ENCODE data around the gene CCDC120. TPM values are rescaled to one million over a fixed set of nuclear protein-coding genes. Genes with fewer than 3 reads are reported as not detected.
A peak's percentile ranks its signal among the peaks of the same experiment; 100 is the strongest.

Gene CCDC120
- total RNA-seq, 1 donor from 2014 or later: 8.6 TPM

GRCh38 chrX:49079489-49080428, 21.0 kb downstream of the CCDC120 start, which contains the start of gene WDR45:
Gene WDR45 (minus strand): TSS chrX:49079887. CDS start chrX:49078095, 1,792 bp downstream.
- intact Hi-C loops (cut with DNase I): loop anchor here (10.0 kb wide), 1 partner anchor 95 kb away; the partner anchor contains the start of gene PLP2
- H3K27ac ChIP-seq: peak within 1 kb of the TSS; percentile 89
- TF ChIP-seq POLR2AphosphoS5 (IDR thresholded peaks at IDR 0.05; ENCODE audit: insufficient read depth in 1 of 2, low read depth in 1 of 2) (peak; percentile 84 to 92), CTCF (IDR thresholded peaks at IDR 0.05) (no peak), POLR2A (IDR thresholded peaks at IDR 0.05) (peak in 1 of 2 donors; percentile 63)
- no peaks in the 10 kb centered on the region for H3K36me3 ChIP-seq
- no peak for DNase-seq (ENCODE audit: extremely low spot score in 2 of 2)
- H3K4me3 ChIP-seq: peak within 1 kb of the TSS; percentile 61 to 63
- H3K27me3 ChIP-seq: no peaks in the 10 kb centered on the region
- no peaks in the 10 kb centered on the region for H3K9me3 ChIP-seq
- H3K4me1 ChIP-seq: peaks cover 8% of the 10 kb centered on the region

- no peak for TF ChIP-seq POLR2A (IDR thresholded peaks at IDR 0.05)
- TF ChIP-seq POLR2AphosphoS5 (IDR thresholded peaks at IDR 0.05; ENCODE audit: insufficient read depth in 1 of 2, low read depth in 1 of 2): no peak
- no peak for TF ChIP-seq CTCF (IDR thresholded peaks at IDR 0.05)
- intact Hi-C loops (cut with DNase I): no loop called here
- no peak overlapping the region for H3K27ac ChIP-seq
- H3K36me3 ChIP-seq: no peaks in the 10 kb centered on the region
- no peak for DNase-seq (ENCODE audit: extremely low spot score in 2 of 2)
- peaks cover 8% of the 10 kb centered on the region for H3K4me1 ChIP-seq
- no peak overlapping the region for H3K4me3 ChIP-seq
- no peaks in the 10 kb centered on the region for H3K9me3 ChIP-seq
- H3K27me3 ChIP-seq: no peaks in the 10 kb centered on the region
Measured at GRCh38 chrX:49082271-49082871, 23.6 kb downstream of the CCDC120 start.

GRCh38 chrX:49089553-49089952, 30.8 kb downstream of the CCDC120 start:
- no peak overlapping the region for H3K27ac ChIP-seq
- no peaks in the 10 kb centered on the region for H3K9me3 ChIP-seq
- no peak overlapping the region for H3K4me3 ChIP-seq
- no peaks in the 10 kb centered on the region for H3K27me3 ChIP-seq
- H3K4me1 ChIP-seq: no peaks in the 10 kb centered on the region
- intact Hi-C loops (cut with DNase I): no loop called here
- no peaks in the 10 kb centered on the region for H3K36me3 ChIP-seq
- no peak for DNase-seq (ENCODE audit: extremely low spot score in 2 of 2)
- TF ChIP-seq POLR2AphosphoS5 (IDR thresholded peaks at IDR 0.05; ENCODE audit: insufficient read depth in 1 of 2, low read depth in 1 of 2) (no peak), POLR2A (IDR thresholded peaks at IDR 0.05) (no peak), CTCF (IDR thresholded peaks at IDR 0.05) (no peak)

GRCh38 chrX:49096419-49096818, 37.6 kb downstream of the CCDC120 start:
- H3K27me3 ChIP-seq: no peaks in the 10 kb centered on the region
- peaks cover under 1% of the 10 kb centered on the region for H3K4me1 ChIP-seq
- intact Hi-C loops (cut with DNase I): no loop called here
- H3K36me3 ChIP-seq: no peaks in the 10 kb centered on the region
- H3K9me3 ChIP-seq: no peaks in the 10 kb centered on the region
- no peak overlapping the region for H3K4me3 ChIP-seq
- no peak for DNase-seq (ENCODE audit: extremely low spot score in 2 of 2)
- TF ChIP-seq POLR2AphosphoS5 (IDR thresholded peaks at IDR 0.05; ENCODE audit: insufficient read depth in 1 of 2, low read depth in 1 of 2) (no peak), POLR2A (IDR thresholded peaks at IDR 0.05) (no peak), CTCF (IDR thresholded peaks at IDR 0.05) (no peak)
- no peak overlapping the region for H3K27ac ChIP-seq
